Measurements from ENCODE around the gene OTUD3.

The OTUD3 gene

GRCh38 chr1:19955534-19956170 lies 73.5 kb downstream of the OTUD3 start:
- no peak for DNase-seq

DNA sequence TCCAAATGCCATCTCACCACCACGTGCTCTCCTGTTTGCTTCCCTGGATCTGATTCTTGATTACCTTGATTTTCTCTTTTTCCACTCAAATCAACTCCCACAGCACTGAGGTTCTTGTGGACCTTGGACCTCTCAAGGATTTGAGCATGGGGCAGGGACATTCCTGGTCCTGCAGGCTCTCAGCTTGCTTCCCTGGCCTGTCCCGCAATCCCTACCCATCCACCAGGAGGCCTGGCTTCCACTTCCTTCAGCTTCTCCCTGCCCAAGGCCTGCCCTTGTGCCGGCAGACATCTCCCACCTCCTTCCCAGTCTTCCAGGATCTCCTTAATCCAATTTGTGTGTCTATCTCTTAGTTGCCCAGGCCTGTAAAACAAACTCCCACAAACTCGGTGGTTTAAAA lies 75.6 kb downstream of the OTUD3 start:
- DNase-seq, result no peak

DNA sequence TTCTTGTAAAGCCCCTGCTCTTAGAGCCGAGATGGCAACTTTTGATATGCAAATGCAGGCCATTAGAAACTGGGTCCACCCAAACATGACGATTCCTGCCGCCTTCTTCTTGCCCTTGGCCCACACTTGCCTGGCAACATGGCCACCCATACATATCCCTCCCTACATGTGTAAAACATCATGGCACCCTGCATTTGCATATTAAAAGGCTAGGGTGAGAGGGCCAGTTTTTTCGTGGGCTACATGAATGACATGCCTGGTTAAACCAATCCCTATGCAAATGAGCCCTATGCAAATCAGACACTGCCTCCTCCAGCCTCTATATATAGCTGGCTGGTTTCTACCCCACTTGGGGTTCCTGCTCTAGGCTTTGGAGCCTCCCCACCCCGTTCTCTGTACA lies 78.4 kb downstream of the OTUD3 start:
- no peak for DNase-seq
